GM03348 (cell line): ENCODE measurements around the gene INSYN1.
"Not testable (repeated sequence)": the region's sequence is repeated elsewhere in the genome, so short reads cannot be mapped to it uniquely, and the experiment has no call there.

ENCODE experiments used
- DNase-seq: peaks from one replicate; pipeline ENCODE4 v3.0.0; 2012; ENCODE audit warnings: low spot score

The INSYN1 gene

GRCh38 chr15:73748730-73749129 is 4.4 kb downstream of the INSYN1 start:
- no peak for DNase-seq

GRCh38 chr15:73747847-73748590 is 5.1 kb downstream of the INSYN1 start:
- no peak for DNase-seq

DNA sequence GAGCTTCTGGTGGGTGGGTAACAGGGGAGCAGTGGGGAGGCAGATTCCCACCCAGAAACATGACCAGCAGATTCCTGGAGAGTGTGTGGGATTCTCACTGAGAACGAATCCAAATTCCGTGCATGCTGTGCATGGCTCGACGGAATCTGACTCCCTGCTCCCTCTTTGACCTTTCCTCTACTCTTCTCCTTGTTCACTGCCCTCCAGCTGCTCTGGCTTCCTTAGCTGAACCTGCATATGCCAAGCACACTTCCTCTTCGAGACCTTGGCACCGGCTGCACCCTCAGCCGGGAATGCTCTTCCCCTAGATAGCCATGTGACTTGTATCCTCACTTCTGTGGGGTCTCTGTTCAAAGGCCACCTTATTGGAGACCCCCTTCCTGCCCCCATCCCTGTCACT is 6.3 kb downstream of the INSYN1 start:
- no peak for DNase-seq

- no peak for DNase-seq
Measured at GRCh38 chr15:73746261-73746660, 6.9 kb downstream of the INSYN1 start.

DNA sequence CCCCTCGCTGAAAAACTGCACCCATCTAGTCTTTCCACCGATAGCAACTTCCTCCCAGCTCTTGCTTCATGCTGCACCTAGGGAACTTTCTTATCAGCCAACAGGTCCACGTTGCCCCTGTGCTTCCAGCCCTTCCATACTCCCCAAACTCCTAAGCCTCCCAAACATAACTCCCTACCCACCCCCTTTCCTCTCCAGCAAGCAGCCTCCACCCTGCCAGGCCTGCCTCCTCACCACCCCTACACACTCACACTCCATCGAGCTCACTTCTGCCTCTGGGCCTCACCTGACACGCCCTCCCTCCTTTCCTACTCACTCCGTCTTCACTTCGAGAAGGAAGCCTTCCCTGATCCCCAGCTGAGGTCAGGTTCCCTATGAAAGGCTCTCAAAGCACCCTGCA is 8.1 kb downstream of the INSYN1 start:
- no peak for DNase-seq

DNA sequence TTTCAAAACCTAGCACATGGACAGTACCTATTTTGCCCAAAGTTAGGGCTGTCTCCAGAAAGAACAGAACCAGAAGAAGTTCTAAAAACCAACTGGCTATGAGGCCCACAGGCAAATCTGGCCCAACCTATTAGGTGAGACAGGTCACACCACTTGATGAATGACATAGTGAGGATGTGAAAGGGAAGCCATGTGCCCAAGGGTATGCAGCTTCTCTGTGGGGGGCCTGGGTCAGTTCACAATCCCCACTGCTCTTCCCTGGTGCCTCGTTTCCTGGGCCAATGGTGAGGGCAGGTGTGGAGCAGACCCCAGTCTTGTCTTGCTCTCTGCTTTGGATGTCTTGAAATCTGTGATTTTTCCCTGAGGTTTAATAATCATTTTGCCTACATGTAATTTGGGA is 8.9 kb downstream of the INSYN1 start:
- no peak for DNase-seq

DNA sequence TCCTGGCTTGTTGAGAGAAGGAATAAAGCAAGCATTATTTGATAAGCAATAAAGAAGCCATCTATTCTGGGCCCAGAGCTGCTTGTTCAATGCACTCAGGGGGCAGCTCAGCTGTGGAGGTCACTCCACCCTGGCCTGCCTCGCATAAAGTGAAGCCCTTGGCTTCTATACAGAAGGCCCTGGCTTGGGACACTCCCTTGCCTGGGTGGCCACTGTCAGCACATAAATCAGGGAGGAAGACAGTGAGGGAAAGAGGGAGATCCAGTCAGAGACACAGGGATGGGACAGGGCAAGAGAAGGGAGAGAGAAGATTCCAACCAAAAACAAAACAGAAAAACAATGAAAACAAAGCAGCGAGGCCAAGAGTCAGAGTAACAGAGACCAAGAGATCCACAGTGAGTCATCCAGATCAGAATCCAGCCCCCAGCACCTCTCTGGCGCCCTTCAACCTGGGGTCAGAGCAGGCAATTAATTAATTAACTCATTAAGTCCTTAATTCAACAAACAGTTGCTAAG is 11.8 kb downstream of the INSYN1 start:
- peak; percentile 32 for DNase-seq

DNA sequence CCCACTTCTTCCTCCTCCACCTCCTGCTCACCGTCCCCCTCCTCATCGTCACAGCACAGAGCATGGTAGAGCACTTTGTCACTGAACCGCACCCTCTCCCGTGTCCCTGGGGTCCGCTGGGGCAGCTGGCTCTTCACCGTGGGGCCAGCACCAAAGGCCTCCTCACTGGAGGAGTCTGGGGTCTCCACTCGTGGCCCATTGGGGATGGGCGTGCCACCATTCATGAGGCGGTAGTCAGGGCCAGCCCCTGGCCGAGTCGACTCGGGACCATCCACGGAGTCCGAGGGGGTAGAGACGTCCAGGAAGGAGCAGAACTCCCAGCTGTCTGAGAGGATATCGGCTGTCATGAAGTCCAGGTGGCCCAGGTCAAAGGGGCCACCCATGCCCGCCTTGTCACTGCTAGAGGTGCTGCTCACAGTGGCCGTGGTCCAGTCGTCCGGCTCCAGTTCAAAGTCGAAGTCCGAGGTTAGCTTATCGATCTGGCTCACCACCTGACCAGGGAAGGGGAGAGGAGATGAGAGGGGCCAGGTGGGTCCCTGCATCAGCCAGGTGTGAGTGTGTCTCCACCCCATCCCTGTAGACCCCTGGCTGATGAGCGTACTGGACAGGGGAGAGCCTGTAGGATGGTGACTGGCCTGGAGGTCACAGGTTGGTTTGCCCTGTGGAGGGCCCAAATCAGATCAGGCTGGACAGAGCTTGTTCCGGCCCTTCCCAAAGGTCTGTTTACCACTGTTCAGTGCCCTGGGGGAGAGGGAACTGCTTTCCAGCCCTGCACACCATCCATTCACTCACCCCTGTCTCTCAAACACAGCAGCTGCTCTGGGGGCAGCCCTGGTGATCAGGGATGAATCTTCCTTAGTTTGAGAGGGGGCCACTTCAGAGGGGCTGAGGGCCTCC is 12.8 kb downstream of the INSYN1 start:
- no peak for DNase-seq

DNA sequence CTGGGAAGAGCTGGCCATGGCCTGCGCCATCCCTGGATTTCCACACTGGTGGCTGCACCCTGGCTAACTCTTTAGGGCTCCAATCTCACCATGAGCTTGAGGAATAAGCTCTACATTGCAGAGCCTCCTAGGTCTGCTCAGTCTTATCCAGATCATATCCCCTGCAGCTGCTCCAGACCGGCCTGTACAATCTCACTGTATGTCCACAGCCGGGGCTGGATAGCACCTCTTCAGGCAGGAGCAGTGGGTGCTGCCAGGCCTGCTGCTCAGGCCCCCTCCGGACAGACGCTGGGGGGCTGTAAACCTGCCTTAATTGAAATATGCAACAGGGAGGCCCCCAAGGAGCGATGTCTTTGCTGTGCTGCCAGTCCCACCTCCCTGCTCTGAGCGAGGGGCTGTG is 15.6 kb downstream of the INSYN1 start:
- no peak for DNase-seq

DNA sequence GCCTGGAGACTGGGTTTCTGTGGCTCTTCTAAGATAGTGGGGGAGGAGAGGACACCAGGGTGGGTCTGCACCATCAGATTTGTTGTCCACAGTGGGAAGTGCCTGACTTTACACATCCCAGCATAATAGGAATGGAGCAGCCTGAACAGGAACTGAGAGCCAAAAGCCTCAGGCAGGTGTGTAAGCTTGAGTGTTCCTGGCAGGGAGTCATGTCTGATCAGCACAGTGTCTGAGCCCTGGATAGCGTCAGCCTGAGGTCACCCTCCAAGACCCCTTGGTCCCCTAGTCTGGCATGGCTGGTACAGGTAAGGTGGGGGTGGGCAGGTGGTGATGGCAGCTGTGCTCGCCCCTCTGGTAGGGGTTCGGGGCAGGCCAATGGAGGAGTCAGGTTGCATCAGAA is 20.2 kb downstream of the INSYN1 start:
- DNase-seq = no peak

DNA sequence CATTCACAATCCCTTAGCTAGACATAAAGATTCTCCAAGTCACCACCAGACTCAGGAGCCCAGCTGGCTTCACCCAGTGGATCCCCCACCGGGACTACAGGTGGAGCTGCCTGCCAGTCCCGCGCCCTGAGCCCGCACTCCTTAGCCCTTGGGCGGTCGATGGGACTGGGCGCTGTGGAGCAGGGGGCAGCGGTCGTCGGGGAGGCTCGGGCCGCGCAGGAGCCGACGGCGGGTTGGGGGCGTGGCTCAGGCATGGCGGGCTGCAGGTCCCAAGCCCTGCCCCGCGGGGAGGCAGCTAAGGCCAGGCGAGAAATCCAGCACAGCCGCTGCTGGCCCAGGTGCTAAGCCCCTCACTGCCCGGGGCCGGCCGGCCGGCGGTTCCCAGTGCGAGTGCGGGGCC is 21.1 kb downstream of the INSYN1 start:
- not testable (repeated sequence) for DNase-seq

DNA sequence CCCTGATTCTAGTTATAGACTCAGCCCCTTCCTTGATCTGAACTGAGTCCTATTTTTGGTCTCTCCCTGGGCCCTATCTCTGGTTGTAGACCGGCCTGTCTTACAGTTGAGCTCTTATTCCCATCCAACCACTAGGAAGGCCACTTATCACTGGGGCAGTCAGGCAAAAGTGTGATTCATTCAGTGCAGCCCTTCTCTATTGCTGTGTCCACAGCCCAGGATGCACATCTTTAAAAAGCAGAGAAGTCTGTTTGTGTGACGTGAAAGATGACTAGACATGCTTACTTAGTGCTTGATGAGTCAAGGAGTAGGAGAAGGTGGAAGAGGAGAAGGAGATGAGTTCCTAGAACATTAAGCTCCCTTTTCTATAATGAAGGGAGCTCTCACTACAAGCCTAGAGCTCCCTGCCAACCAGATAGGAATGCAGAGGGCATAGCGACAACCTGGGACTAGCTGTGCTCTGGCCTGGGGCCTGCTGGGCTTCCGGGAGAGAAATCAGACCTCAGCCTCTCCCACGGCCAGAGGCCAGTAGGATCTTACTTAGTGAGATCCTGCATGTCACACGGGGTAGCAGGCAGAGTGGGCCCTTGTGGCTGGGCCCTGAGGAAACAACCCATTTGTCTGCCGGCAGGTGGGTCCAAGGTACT is 25.7 kb downstream of the INSYN1 start:
- DNase-seq = peak; percentile 53

- DNase-seq = no peak
Measured at GRCh38 chr15:73724212-73724611, 28.9 kb downstream of the INSYN1 start.

- no peak for DNase-seq
Measured at GRCh38 chr15:73723191-73723590, 30.0 kb downstream of the INSYN1 start.

DNA sequence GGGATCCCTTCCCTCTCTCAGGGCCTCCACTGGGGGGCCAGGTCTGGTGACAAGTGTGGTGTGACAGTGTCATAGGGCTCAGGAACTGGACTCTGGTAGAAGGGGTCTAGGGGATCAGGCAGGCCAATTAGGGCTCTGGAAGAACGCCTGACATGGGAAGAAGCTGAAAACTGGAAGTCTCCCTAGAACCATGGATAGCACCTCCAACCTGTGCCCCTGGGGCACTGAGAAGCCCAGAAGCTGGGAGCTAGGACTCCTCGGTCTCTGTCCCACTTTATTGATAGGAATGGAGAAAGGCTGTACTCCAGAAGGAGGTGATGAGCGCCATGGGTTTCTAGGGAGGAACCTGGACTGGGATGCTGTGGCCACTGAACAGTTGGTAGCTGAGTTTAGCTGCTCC is 30.7 kb downstream of the INSYN1 start:
- no peak for DNase-seq

- no peak for DNase-seq
Measured at GRCh38 chr15:73718694-73719093, 34.5 kb downstream of the INSYN1 start.

GRCh38 chr15:73717802-73718201 is 35.3 kb downstream of the INSYN1 start:
- no peak for DNase-seq

- no peak for DNase-seq
Measured at GRCh38 chr15:73717206-73717605, 35.9 kb downstream of the INSYN1 start.

GRCh38 chr15:73716417-73716816 is 36.7 kb downstream of the INSYN1 start:
- DNase-seq = no peak

- no peak for DNase-seq
Measured at GRCh38 chr15:73715417-73715816, 37.7 kb downstream of the INSYN1 start.

DNA sequence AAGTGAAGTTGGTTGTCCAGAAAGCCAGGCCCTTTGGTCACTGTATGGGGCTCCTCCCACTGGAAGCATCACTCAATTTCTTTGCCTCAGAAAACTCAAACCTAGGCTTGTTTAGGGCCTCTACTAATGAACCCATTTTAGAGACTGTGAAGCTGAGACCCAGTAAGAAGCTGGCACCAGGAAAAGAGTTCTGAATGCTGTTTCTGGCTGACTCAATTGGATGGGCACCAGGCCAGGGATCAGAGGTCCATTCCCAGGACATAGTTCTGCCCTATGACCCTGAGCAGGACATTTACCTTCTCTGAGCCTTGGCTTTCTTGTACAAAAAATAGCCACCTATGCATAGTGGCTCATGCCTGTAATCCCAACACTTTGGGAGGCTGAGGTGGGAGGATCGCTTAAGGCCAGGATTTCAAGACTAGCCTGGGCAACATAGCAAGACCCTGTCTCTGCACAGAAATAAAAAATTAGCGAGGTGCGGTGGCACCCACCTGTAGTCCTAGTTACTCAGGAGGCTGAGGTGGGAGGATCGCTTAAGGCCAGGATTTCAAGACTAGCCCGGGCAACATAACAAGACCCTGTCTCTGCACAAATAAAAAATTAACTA is 38.4 kb downstream of the INSYN1 start:
- DNase-seq = no peak

DNA sequence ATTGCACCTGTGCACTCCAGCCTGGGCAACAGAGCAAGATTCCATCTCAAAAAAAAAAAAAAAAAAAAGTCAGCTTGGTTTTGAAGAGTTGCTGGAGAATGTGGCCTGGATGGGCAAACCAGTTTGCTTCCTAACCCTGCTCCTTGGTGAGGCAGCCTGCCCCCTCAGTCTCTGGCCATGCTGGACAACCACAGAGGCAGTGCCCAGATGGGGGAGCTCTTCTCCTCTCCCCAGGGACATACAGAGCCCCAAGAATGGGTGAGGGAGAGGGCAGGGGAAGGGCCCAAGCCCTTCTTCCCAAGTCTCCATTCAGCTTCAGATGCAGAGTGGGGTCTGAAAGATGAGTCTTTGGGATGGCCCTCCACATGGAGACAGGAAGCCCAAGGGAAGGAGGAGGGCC is 41.0 kb downstream of the INSYN1 start:
- DNase-seq = no peak
